SK-N-SH treated with all-trans-retinoic acid at 6 μM for 48 hours (cell line): Measurements from ENCODE around the gene RABGAP1L.

ENCODE experiments used
- ATAC-seq: fragments of 200-7000 bp; cut with Tn5 transposase; 3 replicates; pipeline ENCODE4 v1.9.1; 2020; ENCODE audit warnings: mild to moderate bottlenecking, moderate library complexity
- ARNTL ChIP-seq: fragments of 450-650 bp; formaldehyde crosslinking; IDR thresholded peaks from 2 replicates; pipeline ENCODE4 v1.5.0; 2020; ENCODE audit warnings: low read depth, mild to moderate bottlenecking, moderate library complexity, borderline replicate concordance
- BACH2 ChIP-seq: fragments of 250-450 bp; sonication (Bioruptor Pico); IDR thresholded peaks from 2 replicates; pipeline ENCODE4 v1.9.0; 2021; ENCODE audit warnings: mild to moderate bottlenecking, borderline replicate concordance
- CREB5 ChIP-seq: fragments of 250-450 bp; sonication (Bioruptor Pico); IDR thresholded peaks from 2 replicates; pipeline ENCODE4 v1.5.1; 2020; ENCODE audit warnings: low read depth, mild to moderate bottlenecking, moderate library complexity
- CSRNP3 ChIP-seq: fragments of 250-450 bp; sonication (Bioruptor Pico); IDR thresholded peaks from 2 replicates; pipeline ENCODE4 v1.5.1; 2021; ENCODE audit warnings: mild to moderate bottlenecking, moderate library complexity
- ESRRG ChIP-seq: fragments of 250-450 bp; sonication (Bioruptor Pico); IDR thresholded peaks from 2 replicates; pipeline ENCODE4 v1.6.1; 2021; ENCODE audit warnings: mild to moderate bottlenecking
- ISL1 ChIP-seq: fragments of 250-450 bp; sonication (Bioruptor Pico); IDR thresholded peaks from 2 replicates; pipeline ENCODE4 v2.1.2; 2022; ENCODE audit warnings: mild to moderate bottlenecking, moderate library complexity
- PATZ1 ChIP-seq: fragments of 250-450 bp; sonication (Bioruptor Pico); IDR thresholded peaks from 2 replicates; pipeline ENCODE4 v1.8.0; 2020; ENCODE audit warnings: mild to moderate bottlenecking, moderate library complexity, borderline replicate concordance
- POU6F1 ChIP-seq: fragments of 250-450 bp; sonication (Bioruptor Pico); IDR thresholded peaks from 2 replicates; pipeline ENCODE4 v1.8.0; 2021; ENCODE audit warnings: low read depth, mild to moderate bottlenecking, moderate library complexity, borderline replicate concordance
- PPARA ChIP-seq: fragments of 250-450 bp; sonication (Bioruptor Pico); IDR thresholded peaks from 2 replicates; pipeline ENCODE4 v1.5.0; 2020; ENCODE audit warnings: mild to moderate bottlenecking, borderline replicate concordance
- RARB ChIP-seq: fragments of 250-450 bp; sonication (Bioruptor Pico); IDR thresholded peaks from 2 replicates; pipeline ENCODE4 v1.8.0; 2021; ENCODE audit warnings: mild to moderate bottlenecking, moderate library complexity
- SNAI2 ChIP-seq: fragments of 250-450 bp; sonication (Bioruptor Pico); IDR thresholded peaks from 2 replicates; pipeline ENCODE4 v1.5.0; 2020; ENCODE audit warnings: mild to moderate bottlenecking, moderate library complexity
- TSHZ2 ChIP-seq: fragments of 250-450 bp; sonication (Bioruptor Pico); IDR thresholded peaks from 2 replicates; pipeline ENCODE4 v1.5.0; 2020; ENCODE audit warnings: mild to moderate bottlenecking, moderate library complexity
- ZC3H10 ChIP-seq: fragments of 250-450 bp; sonication (Bioruptor Pico); IDR thresholded peaks from 2 replicates; pipeline ENCODE4 v1.5.1; 2021; ENCODE audit warnings: mild to moderate bottlenecking, moderate library complexity
- ZFP3 ChIP-seq: fragments of 250-450 bp; sonication (Bioruptor Pico); IDR thresholded peaks from 2 replicates; pipeline ENCODE4 v1.5.0; 2020; ENCODE audit warnings: mild to moderate bottlenecking, moderate library complexity
- ZFP30 ChIP-seq: fragments of 450-650 bp; formaldehyde crosslinking; IDR thresholded peaks from 2 replicates; pipeline ENCODE4 v1.5.0; 2022; ENCODE audit warnings: mild to moderate bottlenecking, moderate library complexity
- ZNF565 ChIP-seq: fragments of 450-650 bp; formaldehyde crosslinking; conservative IDR thresholded peaks from 2 replicates; pipeline ENCODE4 v1.5.0; 2020; ENCODE audit warnings: low read depth, mild to moderate bottlenecking, moderate library complexity
- ZNF70 ChIP-seq: fragments of 450-650 bp; formaldehyde crosslinking; IDR thresholded peaks from 2 replicates; pipeline ENCODE4 v1.5.0; 2020; ENCODE audit warnings: mild to moderate bottlenecking, moderate library complexity
- ZNF8 ChIP-seq: fragments of 450-650 bp; formaldehyde crosslinking; IDR thresholded peaks from 2 replicates; pipeline ENCODE4 v1.5.0; 2020; ENCODE audit warnings: mild to moderate bottlenecking, moderate library complexity

RABGAP1L gene

GRCh38 chr1:174999936-175000696, 840.8 kb downstream of the RABGAP1L start, which contains the start of gene CACYBP:
TSS of gene CACYBP (plus strand) at chr1:174999947. CDS start at chr1:175000181, 234 bp downstream.
- ATAC-seq, result peak; percentile 89
- TF ChIP-seq CREB5 (CRISPR knock-in tag) (no peak), ZFP3 (CRISPR knock-in tag) (no peak), POU6F1 (no peak), BACH2 (CRISPR knock-in tag) (no peak), ISL1 (no peak), CSRNP3 (CRISPR knock-in tag) (no peak), ZNF70 (CRISPR knock-in tag) (no peak), ZFP30 (CRISPR knock-in tag) (no peak), PATZ1 (CRISPR knock-in tag) (no peak)

- no peak for ATAC-seq
- TF ChIP-seq ZFP3 (CRISPR knock-in tag) (no peak), RARB (CRISPR knock-in tag) (no peak), PPARA (CRISPR knock-in tag) (no peak), ZNF8 (CRISPR knock-in tag) (no peak), ZFP30 (CRISPR knock-in tag) (no peak)
- TF ChIP-seq, all 23 proteins: peak for 0
Observed at GRCh38 chr1:175000697-175001187, 841.4 kb downstream of the RABGAP1L start.

- no peak for ATAC-seq
- TF ChIP-seq CSRNP3 (CRISPR knock-in tag) (no peak), ZNF565 (CRISPR knock-in tag) (no peak), TSHZ2 (CRISPR knock-in tag) (no peak), ARNTL (CRISPR knock-in tag) (no peak), ZC3H10 (CRISPR knock-in tag) (no peak), PATZ1 (CRISPR knock-in tag) (no peak), POU6F1 (no peak), ZNF70 (CRISPR knock-in tag) (no peak), BACH2 (CRISPR knock-in tag) (no peak), SNAI2 (CRISPR knock-in tag) (no peak), RARB (CRISPR knock-in tag) (no peak), PPARA (CRISPR knock-in tag) (no peak), ESRRG (no peak), CREB5 (CRISPR knock-in tag) (no peak), ZFP3 (CRISPR knock-in tag) (no peak)
Observed at GRCh38 chr1:175002910-175003517, 843.7 kb downstream of the RABGAP1L start.
